HG03175 (cell line): ENCODE results near the gene XAB2.
A peak's percentile ranks its signal among the peaks of the same experiment; 100 is the strongest.
"Not testable (repeated sequence)": the region's sequence is repeated elsewhere in the genome, so short reads cannot be mapped to it uniquely, and the experiment has no call there.

ENCODE experiments used
- ATAC-seq: cut with Tn5 transposase; IDR thresholded peaks from one replicate; pipeline ENCODE4 v1.9.1; 2021; ENCODE audit warnings: mild to moderate bottlenecking, moderate library complexity; ENCODE audit not compliant: unreplicated experiment

The XAB2 gene

DNA sequence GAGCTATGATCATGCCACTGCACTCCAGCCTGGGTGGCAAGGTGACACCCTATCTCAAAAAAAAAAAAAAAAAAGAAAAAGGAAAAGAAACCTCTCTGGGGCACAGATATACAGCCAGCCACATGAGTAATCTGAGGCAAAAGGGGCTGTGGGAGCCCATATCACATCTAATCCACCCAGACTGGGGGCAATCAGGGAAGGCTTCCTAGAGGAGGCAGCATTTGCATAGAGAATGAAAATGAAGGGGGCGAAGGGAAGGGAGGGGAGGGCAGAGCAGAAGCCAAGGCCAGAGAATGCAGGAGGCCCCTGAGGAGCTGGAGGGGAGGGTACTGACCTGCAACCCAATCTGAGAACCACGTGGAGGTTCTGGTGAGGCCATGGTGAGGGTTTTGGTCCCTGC, 20.8 kb upstream of the XAB2 start:
- ATAC-seq: no peak

DNA sequence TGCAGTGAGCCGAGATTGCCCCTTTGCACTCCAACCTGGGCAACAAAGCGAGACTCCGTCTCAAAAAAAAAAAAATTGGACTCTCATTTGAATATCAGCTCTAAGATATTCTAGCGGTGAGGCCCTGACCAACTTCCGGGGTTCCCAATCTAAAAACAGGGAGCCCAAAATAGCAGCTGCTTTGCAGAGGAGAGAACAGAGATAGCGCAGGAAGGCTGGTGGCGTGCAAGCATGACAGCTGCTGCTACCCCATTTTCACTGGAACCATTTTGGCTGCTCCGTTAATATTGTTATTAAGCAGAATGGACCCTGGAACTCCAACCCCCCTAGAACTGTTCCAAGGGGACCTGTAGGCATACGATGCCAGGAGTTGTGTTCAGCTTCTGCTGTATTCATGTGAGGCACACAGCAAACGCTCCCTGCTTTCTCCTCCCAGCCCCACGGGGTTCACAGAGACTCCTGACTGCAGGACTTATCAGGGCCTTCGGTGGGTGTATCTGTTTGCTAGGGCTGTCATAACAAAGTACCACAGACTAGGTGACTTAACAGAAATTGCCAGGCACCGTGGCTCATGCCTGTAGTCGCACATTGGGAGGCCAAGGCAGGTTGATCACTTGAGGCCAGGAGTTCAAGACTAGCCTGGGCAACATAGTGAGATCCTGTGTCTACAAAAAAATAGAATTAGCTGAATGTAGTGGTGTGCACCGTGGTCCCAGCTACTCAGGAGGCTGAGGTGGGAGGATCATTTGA, 19.1 kb upstream of the XAB2 start:
- ATAC-seq: no peak

DNA sequence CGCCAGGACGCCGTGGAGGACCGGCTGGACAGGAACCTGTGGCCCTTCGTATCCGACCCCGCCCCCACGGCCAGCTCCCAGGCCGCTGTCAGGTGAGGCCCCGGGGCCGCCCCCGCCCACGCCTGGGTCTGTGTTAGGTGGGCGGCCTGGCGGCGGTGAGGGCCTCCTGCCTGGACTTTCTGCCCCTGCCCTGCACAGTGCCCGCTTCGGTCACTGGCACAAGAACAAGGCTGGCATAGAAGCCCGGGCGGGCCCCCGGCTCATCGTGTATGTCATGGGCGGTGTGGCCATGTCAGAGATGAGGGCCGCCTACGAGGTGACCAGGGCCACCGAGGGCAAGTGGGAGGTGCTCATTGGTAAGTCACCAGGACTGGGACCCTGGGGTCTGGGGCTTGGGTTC, 17.8 kb upstream of the XAB2 start:
- no peak for ATAC-seq

DNA sequence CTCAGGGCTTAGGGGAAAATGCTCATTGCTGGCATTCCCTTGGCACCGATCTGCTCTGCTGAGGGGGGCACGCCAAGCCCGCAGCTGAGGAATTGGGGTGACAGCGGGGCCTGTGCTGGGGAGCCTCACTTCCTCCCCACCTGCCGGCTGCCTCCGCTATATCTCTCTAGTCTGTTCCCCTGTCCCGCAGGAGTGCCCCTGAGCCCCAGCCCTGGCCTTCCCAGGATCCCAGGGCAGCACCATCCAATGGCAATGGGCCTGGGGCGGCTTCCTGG, 17.0 kb upstream of the XAB2 start:
- ATAC-seq: no peak

DNA sequence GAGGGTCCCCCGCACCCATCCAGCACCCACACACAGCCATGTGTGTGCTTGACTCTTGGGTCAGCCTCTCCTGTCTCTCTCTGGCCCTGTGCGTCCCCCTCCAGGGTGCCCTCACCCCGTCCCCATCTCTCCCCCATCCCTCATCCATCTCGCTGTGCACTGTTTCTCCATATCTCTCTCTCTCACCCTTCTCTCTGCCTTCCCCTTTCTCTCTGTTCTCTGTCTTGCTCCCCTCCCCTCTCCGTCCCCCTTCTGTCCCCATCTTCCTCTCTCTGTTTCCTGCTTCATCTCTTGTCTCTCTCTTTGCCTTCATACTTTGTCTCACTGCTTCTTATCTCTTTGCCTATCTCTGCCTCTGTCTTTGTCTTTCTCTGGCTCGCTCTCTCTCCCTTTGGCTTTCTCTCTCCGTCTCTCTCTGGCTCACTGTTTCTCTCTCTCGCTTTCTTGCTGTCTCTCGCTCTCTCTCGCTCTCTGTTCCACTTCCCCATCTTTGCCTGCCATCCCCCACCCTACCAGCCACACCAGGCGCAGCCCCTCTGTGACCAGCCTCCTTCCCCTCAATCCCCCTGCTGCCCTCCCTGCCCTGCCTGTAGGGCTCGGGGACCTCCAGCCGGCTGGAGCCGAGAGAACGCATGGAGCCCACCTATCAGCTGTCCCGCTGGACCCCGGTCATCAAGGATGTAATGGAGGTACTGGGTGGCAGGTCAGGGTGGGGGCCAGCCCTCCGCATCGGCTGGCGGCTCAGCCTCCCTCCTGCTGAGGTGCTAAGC, 16.5 kb upstream of the XAB2 start:
- ATAC-seq: no peak

DNA sequence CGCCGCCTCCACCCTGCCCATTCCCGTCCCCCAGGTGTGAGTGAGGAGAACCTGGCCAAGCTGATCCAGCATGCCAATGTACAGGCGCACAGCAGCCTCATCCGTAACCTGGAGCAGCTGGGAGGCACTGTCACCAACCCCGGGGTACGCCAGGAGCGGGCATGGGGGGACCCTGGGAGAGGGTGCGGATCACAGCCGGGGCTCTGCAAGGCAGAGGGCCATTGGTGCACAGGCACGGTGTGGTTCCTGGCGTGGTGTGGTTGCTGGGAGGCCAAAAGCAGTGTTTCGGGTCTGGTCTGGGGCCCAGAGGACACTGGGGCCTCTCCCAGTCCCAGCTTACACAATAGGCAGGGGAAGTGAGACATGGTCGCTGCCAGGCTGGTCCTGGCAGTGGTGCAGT, 15.8 kb upstream of the XAB2 start:
- no peak for ATAC-seq

DNA sequence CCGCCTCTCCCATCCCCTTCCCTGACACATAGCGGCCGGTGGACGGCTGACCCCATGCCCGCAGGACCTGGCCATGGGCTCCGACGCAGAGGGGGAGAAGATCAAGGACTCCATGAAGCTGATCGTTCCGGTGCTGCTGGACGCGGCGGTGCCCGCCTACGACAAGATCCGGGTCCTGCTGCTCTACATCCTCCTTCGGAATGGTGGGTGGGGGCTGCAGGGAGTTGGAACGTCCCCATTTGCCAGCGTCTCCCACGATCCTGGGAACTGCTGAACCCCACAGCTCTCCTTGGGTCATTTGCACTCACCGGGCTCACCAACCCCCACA, 15.2 kb upstream of the XAB2 start:
- no peak for ATAC-seq

DNA sequence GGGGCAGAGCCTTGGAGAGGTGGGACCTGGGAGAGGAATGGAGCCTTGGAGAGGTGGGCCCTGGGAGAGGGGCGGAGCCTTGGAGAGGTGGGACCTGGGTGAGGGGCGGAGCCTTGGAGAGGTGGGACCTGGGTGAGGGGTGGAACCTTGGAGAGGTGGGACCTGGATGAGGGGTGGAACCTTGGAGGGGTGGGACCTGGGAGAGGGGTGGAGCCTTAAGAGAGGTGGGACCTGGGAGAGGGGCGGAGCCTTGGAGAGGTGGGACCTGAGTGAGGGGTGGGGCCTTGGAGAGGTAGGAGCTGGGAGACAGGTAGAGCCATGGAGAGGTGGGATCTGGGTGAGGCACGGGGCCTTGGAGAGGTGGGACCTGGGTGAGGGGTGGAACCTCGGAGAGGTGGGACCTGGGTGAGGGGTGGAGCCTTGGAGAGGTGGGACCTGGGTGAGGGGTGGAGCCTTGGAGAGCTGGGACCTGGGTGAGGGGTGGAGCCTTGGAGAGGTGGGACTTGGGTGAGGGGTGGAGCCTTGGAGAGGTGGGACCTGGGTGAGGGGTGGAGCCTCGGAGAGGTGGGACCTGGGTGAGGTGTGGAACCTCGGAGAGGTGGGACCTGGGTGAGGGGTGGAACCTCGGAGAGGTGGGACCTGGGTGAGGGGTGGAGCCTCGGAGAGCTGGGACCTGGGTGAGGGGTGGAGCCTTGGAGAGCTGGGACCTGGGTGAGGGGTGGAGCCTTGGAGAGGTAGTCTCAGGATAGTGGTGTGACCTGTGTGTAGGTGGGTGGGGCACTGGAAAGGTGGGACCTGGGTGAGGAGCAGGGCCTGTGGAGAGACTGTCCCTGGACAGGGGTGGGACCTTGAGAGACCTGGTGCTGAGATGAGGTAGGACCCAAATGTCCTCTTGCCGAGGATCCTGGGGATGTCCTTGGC, 14.5 kb upstream of the XAB2 start:
- not testable (repeated sequence) for ATAC-seq

DNA sequence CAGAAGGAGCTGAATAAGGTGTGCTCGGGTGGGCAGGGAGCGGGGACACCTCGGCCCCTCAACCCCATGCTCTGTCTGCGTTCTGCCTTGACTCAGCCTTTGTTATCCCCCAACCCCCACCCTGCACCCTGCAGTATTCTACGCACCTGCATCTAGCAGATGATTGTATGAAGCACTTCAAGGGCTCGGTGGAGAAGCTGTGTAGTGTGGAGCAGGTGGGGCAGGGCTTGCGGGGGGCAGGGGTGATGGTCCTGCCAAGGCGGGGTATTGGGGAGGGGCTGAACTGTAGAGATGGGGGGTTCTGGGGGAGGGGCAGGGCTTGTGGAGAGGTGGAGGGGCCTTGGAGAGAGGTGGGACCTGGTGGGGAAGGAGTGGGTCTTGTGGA, 13.7 kb upstream of the XAB2 start:
- no peak for ATAC-seq

DNA sequence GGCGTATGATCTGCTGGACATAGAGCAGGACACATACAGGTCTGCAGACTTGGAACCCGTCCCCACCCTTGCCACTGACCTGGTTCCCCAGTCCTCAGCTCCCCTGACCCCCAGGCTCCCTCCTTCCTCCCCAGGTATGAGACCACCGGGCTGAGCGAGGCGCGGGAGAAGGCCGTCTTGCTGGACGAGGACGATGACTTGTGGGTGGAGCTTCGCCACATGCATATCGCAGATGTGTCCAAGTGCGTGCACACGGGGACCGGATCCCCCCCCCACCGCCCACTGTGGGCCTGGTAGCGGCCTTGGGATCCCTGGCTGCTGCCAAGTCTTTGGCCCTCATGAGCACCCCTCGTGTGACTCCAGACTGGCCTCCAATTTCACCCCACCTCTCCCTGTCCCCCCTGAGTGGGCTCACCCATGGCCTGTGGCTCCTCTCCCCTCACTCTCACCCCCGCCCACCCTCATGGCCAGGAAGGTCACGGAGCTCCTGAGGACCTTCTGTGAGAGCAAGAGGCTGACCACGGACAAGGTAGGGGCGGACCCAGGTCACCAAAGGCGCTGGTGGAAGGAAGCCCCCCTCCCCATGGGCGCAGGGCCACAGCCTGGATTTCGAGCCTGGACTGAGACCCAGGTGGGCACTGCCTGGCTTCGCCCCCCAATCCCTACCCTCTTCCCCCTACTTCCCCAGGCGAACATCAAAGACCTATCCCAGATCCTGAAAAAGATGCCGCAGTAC, 13.1 kb upstream of the XAB2 start:
- no peak for ATAC-seq

DNA sequence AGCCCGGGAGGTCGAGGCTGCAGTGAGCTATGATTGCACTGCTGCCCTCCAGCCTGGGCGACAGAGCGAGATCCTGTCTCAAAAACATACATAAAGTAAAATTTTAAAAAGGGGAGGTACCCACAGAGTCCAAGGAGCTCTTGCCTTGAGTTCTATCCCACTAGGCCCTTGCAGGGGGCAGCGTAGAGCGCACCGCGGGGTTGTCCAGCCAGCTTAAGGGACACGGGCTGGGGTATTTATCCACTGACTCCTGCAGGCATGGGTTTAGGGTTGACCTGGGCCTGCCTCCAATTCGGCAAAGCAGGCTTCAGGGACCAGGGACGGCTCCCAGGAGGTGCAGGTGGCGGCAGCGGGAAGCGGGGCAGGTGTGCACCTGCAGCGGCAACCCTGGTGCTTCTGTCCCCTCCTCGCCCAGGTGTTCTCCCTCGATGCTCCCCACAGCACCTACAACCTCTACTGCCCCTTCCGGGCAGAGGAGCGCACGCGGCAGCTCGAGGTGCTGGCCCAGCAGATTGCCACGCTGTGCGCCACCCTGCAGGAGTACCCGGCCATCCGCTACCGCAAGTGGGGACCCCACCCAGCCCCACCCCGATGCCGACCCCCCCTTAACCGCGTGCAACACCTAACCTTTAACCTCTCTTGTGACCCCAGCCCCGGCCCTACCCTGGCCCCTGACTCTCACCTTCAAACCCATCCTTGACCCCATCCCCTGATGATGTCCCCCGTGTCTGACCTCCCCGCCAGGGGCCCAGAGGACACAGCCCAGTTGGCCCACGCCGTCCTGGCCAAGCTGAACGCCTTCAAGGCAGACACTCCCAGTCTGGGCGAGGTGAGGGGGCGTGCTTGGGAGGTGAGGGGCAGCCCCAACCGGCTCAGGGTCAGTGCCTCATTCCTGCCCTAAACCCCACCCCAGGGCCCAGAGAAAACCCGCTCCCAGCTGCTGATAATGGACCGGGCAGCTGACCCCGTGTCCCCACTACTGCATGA, 12.2 kb upstream of the XAB2 start:
- no peak for ATAC-seq

DNA sequence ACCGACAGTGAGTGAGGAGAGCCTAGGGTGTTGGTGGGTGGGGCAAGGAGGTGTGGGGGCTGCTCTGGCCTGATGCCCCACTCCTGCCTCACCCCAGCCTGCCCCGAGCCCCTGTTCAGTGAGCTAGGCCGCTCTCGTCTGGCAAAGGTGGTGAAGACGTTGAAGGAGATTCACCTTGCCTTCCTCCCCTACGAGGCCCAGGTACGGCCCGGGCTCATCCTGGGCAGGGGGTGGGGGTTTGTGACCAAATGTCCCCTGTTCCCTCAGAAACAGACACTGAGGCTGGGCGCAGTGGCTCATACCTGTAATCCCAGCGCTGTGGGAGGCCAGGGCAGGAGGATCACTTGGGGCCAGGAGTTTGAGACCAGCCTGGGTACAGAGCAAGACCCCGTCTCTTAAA, 11.5 kb upstream of the XAB2 start:
- no peak for ATAC-seq

DNA sequence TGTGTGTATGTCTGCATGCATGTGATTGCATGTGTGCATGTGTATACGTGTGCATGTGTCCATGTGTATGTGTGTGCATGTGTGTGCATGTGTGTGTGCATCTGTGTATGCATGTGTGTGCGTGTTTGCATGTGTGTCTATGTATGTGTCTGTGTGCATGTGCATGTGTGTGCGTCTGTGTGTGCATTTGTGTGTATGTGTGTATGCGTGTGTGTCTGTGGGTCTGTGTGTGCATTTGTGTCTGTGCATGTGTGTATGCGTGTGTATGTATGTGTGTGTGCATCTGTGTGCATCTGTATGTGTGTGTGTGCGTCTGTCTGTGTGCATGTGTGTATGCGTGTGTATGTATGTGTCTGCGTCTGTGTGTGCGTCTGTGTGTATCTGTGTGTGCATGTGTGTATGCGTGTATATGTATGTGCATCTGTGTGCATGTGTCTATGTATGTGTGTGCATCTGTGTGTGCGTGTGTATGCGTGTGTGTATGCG, 10.6 kb upstream of the XAB2 start:
- no peak for ATAC-seq

DNA sequence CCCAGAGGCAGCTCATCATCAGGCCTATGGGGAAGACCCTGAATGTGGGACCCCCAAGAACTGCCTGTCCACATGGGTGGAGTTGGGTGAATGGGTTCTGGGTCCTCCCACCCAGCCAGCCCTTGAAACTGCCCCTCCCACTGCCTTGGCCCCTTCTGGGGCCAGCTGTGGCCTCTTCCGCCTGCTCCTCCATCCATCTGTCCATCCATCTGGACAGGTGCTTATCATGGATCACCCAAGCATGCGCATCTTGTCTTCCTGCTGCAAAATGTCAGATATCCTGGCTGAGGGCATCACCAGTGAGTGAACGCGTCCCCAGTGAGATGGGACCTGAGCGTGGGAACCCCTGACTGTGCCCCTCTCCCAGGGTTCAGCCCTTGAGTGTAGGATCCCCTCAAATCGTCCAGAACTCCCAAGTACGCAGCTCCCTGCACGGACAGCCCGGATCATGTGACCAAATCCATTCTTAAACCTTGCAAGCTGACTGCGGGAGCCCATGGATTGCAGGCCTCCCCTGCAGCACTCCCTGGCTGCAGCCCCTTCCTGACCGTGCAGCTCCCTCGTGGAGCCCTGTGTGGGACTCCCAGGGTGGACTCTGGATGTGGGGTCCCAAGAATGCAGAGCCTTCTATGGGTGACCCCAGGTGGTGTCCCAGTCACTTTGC, 9.6 kb upstream of the XAB2 start:
- no peak for ATAC-seq

DNA sequence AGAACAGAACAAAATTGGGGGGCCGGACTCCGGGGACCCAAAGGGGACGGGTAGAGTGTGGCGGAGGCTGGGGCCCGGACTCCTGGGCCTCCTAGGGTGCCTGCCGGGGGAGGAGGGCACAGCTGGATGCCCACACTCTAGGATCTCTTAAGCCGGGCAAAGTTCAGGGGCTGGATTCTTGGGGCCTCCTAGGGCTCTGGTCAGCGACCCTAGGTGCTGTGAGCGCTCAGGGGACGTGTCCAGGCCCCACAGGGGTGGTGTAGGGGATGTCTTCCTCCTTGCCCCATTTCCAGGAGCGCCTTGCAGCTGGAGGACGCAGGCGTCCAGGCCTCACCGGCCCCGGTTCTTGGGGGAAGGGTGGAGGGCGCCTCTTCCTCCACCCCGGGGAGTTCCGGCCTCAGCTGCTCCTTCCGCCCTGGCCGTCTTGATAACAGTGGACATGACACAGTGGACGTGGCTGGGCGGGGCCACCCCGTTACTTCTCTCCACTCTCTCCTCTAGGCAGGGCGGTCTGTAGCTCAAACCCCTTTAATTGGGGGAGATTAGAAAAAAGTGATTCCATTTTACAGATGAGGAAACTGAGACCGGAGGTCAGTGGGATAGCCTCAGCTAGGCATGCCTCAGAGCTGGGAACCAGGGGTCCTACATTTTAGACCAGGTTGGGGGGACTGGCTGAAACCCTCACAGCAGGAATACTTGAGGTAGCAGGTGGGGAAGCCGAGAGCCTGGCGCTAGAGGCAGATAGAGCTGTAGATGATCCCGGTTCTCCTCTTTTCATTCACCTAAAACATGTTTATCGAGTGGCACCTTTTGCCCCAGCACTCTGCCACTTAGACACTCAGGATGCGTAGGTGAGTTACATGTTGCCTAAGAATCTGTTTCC, 8.3 kb upstream of the XAB2 start:
- ATAC-seq: peak; percentile 16

DNA sequence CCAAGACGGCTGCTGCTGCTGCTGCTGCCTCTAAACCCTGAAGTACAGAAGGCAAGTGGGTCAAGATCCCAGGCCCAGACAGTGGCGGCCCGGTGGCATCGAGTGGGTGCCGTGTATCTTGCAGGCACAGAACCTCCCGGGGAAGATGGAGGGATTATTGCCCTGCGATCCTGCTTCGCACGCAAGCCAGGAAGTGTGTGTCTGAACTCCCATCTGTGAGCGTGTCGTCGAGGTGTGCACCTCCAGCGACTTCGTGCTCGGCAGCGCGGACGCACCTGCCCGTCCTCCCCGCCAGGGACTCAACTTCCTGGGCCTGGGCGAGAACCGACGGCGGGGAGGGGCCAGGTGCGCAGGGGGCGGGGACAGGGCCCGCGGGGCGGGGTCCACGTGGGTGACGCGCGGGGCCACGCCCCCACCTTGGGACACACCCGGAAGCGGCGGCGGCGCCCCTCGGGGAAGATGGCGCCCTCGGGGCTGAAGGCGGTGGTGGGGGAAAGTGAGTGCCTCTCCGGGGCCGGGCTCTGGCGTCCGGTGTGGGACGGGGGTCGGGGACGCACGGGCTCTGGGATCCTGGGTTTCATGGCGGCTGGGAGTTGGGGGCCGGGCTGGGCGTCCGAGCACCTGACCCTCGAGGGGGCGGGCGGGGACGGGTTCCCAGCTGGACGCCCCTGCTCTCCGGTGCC, 7.5 kb upstream of the XAB2 start, which contains the start of gene STXBP2:
Gene STXBP2 (plus strand): TSS at position 420 of the 683 bp plus-strand sequence. CDS start 40 bp downstream, at position 460.
- peak; percentile 82 for ATAC-seq

DNA sequence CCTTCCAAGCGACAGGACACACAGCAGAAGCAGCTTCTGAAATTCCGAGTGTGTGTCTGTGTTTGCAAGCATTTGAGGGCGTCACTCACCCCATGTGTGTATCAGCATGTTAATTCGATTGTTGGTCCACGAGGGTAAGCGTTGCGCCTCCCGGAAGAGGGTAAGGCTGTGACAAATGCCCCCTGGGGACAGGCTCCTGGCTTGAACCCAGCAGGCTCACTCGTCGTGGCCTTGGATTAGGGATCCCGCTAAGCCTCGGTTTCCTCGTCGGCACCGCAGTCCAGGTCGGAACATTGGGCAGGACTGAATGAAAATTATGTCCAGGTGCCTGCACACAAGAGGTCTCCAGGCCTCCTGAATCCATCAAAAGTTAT, 7.0 kb upstream of the XAB2 start:
- ATAC-seq: no peak

DNA sequence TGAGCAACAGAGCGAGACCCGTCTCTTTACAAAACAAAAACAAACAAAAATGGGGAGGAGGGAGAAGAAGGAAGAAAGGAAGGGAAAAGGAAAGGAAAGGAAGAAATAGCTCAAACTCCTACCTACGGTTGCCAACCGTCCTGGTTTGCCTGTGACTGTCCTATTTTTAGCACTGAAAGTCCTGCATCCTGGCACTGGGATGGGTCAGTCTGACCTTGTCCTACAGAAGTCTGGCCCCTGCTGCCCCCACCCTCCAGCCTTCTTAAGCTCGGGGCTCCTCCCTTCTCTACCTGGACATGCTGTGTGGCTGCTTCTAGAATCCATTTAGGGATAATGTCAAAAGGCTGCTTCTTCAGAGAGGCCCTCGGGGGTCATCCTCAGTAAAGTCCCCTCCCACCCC, 6.3 kb upstream of the XAB2 start:
- no peak for ATAC-seq
